Subcutaneous preadipocyte (primary cell): Measurements from ENCODE around the gene TLE2. TPM values are rescaled to one million over a fixed set of nuclear protein-coding genes. Genes with fewer than 3 reads are reported as not detected.

Source experiments
- total RNA-seq: library from RNA; depleted of rRNA; stranded (reverse); fragments of >200 nt; gene quantifications from 2 replicates; pipeline ENCODE4 v1.2.3, GENCODE V29; 2012

Gene TLE2
- 0.39 and 1.5 TPM in 2 replicates for total RNA-seq

DNA sequence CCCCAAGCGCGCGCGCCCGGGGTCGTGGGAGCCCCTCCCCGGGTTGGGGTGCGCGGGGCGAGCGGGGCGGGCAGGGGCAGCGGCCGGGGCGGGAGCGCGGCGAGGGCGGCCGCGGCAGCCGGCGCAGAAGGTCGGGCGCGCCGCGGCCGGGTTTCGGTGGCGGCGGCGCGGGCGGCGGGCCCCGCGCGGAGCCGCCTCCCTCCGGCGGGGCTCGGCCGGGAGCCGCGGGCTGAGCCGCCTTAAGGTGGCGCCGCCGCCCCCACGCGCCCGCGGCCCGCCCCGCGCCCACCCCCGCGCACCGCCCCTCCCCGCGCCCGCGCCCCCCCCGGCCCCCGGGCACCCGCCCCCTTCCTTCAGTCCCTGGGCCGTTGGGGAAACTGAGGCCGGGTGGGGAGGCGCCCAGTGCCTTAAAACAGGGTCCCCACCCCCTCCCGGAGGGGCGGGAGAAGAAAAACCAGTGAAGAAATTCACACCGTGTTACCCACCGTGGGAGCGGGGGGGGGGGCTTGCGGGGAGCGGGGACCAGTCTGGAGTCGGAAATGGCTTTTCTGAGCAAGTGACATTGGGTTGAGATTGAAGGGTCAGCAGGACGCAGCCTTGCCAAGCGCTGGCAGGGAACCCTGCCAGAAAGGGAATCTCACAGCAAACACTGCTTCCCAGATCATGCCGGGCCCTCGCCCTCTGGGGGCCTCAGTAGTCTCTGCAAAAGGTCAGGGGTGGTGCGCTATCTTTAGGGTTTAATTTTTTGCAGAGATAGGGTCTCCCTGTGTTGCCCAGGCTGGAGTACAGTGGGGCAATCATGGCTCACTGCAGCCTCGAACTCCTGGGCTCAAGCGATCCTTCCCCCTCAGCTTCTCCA lies at the start of gene TLE2:
Gene TLE2, minus strand, starts transcription at position 216 of the 859 bp plus-strand sequence. CDS start 376 bp downstream, outside the sequence.

DNA sequence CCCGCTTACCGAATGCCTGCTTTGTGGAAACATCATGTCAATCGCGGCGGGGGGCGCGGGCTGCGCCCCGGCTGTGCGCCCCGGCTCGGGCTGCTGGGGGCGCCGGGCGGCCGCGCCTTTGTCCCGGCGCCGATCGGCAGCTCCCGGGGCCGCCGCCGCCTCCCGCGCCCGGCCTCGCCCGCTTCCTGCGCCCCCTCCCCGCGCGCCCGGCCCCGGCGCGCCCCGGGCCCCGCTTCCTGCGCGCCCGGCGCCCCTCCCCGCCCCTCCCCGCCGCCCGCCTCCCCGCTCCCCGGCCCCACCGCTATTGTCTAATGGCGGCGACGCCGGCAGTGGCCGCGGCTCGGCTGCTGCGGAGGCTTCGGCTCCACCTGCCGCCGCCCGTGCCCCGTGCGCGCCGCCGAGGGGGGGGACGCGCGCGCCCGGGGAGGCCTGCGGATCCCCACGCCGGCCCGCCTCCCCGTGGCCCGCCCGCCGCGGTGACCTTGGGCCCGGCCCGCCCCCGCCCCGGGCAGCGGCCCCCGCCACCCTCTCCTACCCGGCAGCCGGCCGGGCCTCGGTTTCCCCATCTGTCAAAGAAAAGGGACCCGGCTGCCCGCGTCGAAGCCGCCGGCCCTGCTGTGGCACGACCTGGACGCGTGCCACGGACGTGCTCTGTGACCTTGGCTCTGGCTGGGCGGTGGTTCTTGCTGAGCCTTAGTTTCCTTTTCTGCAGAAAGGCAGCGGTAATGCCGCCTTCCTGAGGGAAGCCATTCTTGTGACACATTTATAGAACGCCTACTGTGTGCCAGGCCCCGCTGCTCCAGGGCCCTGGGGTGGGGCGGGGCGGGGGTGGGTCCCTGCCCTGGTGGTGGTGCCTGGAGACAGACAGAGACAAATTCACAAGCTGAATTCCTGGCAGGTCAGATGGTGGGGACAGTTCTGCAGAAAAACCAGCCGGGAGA lies 33.4 kb upstream of the TLE2 start, which contains the start of gene TLE5:
Gene TLE5, minus strand, starts transcription at position 331 of the 941 bp plus-strand sequence. Its CDS starts 295 bp downstream, at position 36.

DNA sequence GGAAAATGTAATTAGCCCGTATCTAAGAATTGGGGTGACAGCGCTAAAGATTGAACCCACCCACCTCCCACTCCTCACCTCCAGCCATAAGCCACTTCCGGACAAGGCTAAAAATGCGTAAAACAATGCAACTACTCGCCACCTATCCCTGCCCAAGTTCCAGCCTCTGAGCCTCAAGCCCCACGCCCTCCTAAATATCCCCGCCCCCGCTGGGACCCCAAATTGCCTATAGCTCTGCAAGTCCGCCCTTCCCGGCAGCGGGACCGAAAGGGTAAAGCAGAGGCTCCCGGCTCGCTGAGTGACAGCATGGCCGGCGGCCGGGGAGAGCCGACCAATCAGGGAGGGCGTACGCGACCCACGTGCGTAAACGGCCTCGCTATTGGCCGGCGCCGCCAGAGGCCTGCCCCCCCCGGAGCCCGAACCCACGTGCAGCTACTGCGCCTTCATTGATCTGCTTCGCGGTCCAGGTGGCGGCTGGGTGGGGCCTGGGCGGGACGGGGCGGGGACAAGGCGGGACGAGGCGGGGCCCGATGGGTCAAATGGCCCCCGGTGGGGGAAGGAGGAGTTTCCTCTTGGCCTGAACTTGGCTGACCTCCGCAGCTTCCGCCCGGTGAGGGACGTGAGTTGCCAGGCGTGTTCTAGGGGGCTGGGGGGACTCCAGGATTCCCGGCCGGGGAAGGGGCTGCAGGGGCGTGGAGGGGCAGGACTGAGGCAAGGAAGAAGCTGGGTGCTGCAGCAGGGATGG lies 51.9 kb downstream of the TLE2 start, which contains the start of gene TLE6:
Gene TLE6, plus strand, starts transcription at position 564 of the 745 bp plus-strand sequence. CDS start 670 bp downstream, outside the sequence.

Other genes starting within 250 kb of the TLE2 start
- 47.0 and 53.6 TPM in 2 replicates for gene SGTA, start 246.0 kb downstream of the TLE2 start, total RNA-seq
- 117 and 131 TPM in 2 replicates for gene THOP1, start 243.8 kb downstream of the TLE2 start, total RNA-seq
- gene ZNF554, start 209.4 kb downstream of the TLE2 start, total RNA-seq, result 1.6 and 2.9 TPM in 2 replicates
- 4.0 and 4.3 TPM in 2 replicates for gene ZNF555, start 187.8 kb downstream of the TLE2 start, total RNA-seq
- gene ZNF556, start 161.9 kb downstream of the TLE2 start, total RNA-seq, result not detected in 2 replicates
- 4.4 and 5.1 TPM in 2 replicates for gene ZNF57, start 128.4 kb downstream of the TLE2 start, total RNA-seq
- 3.3 and 4.1 TPM in 2 replicates for gene ZNF77, start 84.3 kb downstream of the TLE2 start, total RNA-seq
- gene TLE6, start 51.7 kb downstream of the TLE2 start, total RNA-seq, result 0.73 TPM in 1 of 2 replicates, not detected in the other
- gene TLE5, start 33.2 kb upstream of the TLE2 start, total RNA-seq, result 151 and 166 TPM in 2 replicates
- 50.0 and 71.9 TPM in 2 replicates for gene GNA11, start 65.1 kb upstream of the TLE2 start, total RNA-seq
- not detected in 2 replicates for gene GNA15, start 106.8 kb upstream of the TLE2 start, total RNA-seq
- not detected in 2 replicates for gene S1PR4, start 149.5 kb upstream of the TLE2 start, total RNA-seq
- 54.7 and 73.5 TPM in 2 replicates for gene NCLN, start 156.7 kb upstream of the TLE2 start, total RNA-seq
- gene CELF5, start 195.4 kb upstream of the TLE2 start, total RNA-seq, result under 0.01 and 0.39 TPM in 2 replicates